GM12865 (cell line): ENCODE results near the gene CLDN1.

Experiments used
- DNase-seq: peaks from one replicate; pipeline ENCODE4 v3.0.0; 2010; ENCODE audit warnings: low read depth
- H3K4me3 ChIP-seq: 2 replicates; pipeline ENCODE4 v1.5.1; 2011; ENCODE audit warnings: mild to moderate bottlenecking, low read depth, low read length, control low read depth
- TF ChIP-seq, protein P1 (sequence below): IDR thresholded peaks from 2 replicates; pipeline ENCODE4 v1.5.1; 2011; ENCODE audit warnings: low read length, control low read depth, low read depth, inconsistent platforms; ENCODE audit not compliant: insufficient read depth; ENCODE audit errors: missing control alignments

The CLDN1 gene

DNA sequence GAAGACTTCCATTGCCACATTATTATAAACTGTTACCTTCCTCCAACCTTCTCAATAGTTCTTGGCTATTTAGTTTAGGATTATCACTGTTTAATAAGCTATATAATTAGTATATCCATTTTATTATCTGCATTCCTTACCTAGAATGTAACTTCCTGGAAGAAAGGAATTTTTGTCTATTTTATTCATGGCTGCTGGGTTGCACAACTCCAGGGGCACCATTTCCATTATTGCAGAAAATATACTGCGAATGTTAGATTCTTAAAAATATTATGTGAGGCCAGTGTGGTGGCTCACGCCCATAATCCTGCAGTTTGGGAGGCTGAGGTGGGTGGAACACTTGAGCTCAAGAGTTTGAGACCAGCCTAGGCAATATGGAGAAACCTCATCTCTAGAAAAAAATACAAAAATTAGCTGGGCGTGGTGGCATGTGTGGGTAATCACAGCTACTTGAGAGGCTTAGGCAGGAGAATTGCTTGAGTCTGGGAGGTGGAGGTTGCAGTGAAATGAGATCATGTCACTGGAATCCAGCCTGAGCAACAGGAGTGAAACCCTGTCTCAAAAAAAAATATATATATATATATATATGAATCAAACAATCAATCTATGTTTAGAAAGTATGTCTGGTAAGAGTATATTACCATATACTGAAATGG, 19.9 kb downstream of the CLDN1 start:
- H3K4me3 ChIP-seq: no peak overlapping the region
- DNase-seq: no peak
- TF ChIP-seq, protein P1, sequence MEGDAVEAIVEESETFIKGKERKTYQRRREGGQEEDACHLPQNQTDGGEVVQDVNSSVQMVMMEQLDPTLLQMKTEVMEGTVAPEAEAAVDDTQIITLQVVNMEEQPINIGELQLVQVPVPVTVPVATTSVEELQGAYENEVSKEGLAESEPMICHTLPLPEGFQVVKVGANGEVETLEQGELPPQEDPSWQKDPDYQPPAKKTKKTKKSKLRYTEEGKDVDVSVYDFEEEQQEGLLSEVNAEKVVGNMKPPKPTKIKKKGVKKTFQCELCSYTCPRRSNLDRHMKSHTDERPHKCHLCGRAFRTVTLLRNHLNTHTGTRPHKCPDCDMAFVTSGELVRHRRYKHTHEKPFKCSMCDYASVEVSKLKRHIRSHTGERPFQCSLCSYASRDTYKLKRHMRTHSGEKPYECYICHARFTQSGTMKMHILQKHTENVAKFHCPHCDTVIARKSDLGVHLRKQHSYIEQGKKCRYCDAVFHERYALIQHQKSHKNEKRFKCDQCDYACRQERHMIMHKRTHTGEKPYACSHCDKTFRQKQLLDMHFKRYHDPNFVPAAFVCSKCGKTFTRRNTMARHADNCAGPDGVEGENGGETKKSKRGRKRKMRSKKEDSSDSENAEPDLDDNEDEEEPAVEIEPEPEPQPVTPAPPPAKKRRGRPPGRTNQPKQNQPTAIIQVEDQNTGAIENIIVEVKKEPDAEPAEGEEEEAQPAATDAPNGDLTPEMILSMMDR: no peak

DNA sequence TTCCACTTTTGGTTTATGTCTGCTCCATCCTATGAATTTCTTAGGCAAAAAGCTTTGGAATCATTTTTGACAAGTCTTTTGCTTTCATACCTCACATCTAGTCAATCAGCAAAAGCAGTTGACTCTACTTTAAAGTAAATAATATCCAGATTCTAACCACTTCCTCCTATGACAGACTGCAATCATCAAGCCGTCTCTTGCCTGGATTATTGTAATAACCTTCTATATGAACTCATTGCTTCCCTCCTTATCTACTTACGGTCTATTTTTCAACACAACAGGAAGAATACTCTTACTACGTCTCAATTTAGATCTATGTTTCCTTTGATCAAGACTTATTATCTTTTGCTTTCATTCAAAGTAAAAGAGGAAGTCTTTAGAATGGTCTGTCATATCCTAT, 20.7 kb downstream of the CLDN1 start:
- H3K4me3 ChIP-seq: no peak overlapping the region; the same call in 1 of the 2 replicates
- DNase-seq: no peak
- TF ChIP-seq, protein P1: no peak

DNA sequence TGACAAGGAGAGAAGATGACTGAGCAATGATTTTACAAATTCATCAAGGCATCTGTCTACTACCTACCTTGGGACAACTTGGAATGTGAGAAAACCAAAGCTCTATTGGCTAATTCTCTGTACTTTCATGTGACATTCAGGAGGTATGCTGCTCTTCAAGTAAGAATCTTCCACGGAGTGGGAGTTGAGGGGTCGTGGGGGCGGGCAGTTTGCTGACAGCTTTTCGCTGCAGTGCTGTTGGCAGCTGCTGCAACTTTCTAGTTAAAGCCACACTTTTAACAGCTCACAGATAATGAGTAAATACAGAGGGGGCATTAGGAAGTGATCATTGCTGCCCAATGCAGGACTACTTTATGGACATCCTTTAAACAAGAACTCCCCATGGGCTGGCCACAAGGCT, 22.3 kb downstream of the CLDN1 start:
- no peak for DNase-seq
- no peak overlapping the region for H3K4me3 ChIP-seq
- TF ChIP-seq, protein P1: no peak

DNA sequence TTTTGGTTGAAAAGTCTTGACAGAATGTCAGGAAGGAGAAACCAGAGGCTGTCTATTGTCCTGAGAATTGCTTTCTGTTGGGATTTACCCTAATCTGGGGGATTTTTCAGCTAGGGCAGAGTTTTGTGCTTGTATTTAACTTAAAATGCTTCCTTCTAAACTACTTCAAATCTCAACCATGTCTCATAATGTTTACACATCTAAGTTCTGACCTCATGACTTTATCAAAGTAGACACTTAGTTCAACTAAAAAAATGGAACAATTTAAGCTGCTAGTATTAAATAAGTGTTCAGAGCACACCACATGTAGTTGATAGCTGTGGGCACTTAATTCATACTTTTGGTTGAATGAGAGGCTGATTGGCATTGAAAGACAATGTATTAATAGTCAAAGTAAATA, 28.2 kb downstream of the CLDN1 start:
- TF ChIP-seq, protein P1: no peak
- H3K4me3 ChIP-seq: peak overlapping the region; percentile 3; the same call in 1 of the 2 replicates
- peak; percentile 21 for DNase-seq

DNA sequence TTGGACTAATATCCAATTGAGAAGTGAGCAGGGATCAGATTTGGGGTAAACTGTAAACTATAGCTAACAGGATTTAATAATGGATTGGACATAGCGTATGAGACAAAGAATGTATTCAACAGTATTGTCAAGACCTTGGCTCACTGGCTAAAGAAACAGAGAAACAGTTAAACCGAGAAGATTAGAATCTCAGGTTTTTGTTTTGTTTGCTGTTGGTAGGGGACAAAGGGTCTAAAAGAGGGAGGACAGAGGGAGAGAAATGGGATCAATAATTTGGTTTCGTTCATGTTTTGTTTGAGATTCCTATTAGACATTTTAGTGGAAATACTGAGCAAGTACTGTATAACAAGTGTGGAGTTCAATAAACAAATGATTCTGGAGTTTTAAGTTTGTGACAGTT, 28.6 kb downstream of the CLDN1 start:
- peak overlapping the region; percentile 3; the same call in 1 of the 2 replicates for H3K4me3 ChIP-seq
- TF ChIP-seq, protein P1: no peak
- DNase-seq: no peak

DNA sequence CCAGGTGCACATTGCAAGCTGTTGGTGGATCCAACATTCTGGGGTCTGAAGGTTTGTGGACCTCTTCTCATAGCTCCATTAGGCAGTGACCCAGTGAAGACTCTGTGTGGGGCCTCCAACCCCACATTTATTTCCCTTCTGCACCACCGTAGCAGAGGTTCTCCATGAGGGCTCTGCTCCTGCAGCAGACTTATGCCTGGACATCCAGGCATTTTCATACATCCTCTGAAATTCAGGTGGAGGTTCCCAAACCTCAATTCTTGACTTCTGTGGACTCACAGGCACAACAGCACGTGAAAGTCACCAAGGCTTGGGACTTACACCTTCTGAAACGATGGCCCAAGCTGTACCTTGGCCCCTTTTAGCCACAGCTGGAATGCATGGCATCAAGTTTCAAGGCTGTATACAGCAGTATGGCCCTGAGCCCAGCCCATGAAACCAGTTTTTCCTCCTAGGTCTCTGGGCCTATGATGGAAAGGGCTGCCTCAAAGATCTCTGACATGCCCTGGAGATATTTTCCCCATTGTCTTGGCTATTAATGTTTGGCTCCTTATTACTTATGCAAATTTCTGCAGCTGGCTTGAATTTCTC, 30.2 kb downstream of the CLDN1 start:
- DNase-seq: no peak
- TF ChIP-seq, protein P1: no peak
- no peak overlapping the region for H3K4me3 ChIP-seq
